Pancreas (tissue), 10 donors: ENCODE measurements around the gene SH3RF3. TPM values are rescaled to one million over a fixed set of nuclear protein-coding genes. Genes with fewer than 3 reads are reported as not detected.
A peak's percentile ranks its signal among the peaks of the same experiment; 100 is the strongest.

Experiments used
- ATAC-seq, 4 donors: fragments of 200-7000 bp; cut with Tn5 transposase; one replicate each; pipeline versions ENCODE4 v1.8.0 to v1.9.1; 2020; ENCODE audit warnings: mild to moderate bottlenecking in 4 of 4, moderate library complexity in 4 of 4
- DNase-seq, 6 donors: peaks; one replicate each; pipeline ENCODE4 v3.0.0-alpha.2; 2020
- FAIRE-seq: peaks from 2 replicates; lab custom pipeline; 2012; peaks lifted over from hg19 to GRCh38; lab: Jason Lieb, UNC
- H3K27ac ChIP-seq, 4 donors: fragments of 200-600 bp; sonication (generic); 1 replicate in 3 of 4; 2 replicates in 1 of 4; pipeline versions ENCODE4 v1.5.0 to v1.8.0; 2020
- H3K27me3 ChIP-seq, 4 donors: fragments of 200-600 bp; one replicate each; pipeline ENCODE4 v1.8.0; 2021
- H3K36me3 ChIP-seq, 3 donors: fragments of 200-600 bp; sonication (generic) in 1 of 3; one replicate each; pipeline versions ENCODE4 v1.5.0 to v1.8.0; 2020 to 2021
- H3K4me1 ChIP-seq, 3 donors: fragments of 200-600 bp; one replicate each; pipeline ENCODE4 v1.8.0; 2021
- H3K4me3 ChIP-seq, 4 donors: fragments of 200-600 bp; sonication (generic) in 2 of 4; one replicate each; pipeline versions ENCODE4 v1.5.0 to v1.8.0; 2020 to 2021
- H3K9me3 ChIP-seq, 4 donors: fragments of 200-600 bp; one replicate each; pipeline ENCODE4 v1.8.0; 2021
- WGBS, 2 donors: extraction: QIAGEN DNeasy Blood & Tissue Kit; methylation state at CpG; one replicate each; pipeline ENCODE4 v1.1.7; 2013; 5-methylcytosine and 5-hydroxymethylcytosine counted together
- intact Hi-C, 3 donors: fragments of 100-400 bp; cut with DNase I; formaldehyde crosslinking; loops; one replicate each; pipeline versions ENCODE4 v1.11.1 to v1.14.2; 2022
- polyA plus RNA-seq, 2 donors: library from polyadenylated mRNA; stranded (reverse); fragments of 200-250 nt; gene quantifications; one replicate each; pipeline ENCODE4 v1.2.3, GENCODE V29; 2013
- total RNA-seq, 6 donors: library from RNA; stranded (reverse); fragmentation: NEBNext Ultra II Directional in 4 of 6; extraction: Animal tissue kit (Norgen Biotek cat#: 25700) in 4 of 6; gene quantifications; one replicate each; pipeline versions ENCODE4 v1.2.1 to v1.2.4, GENCODE V29; 2021 to 2023
- TF ChIP-seq, protein P1 (sequence below), 4 donors: fragments of 200-600 bp; sonication (generic) in 3 of 4; IDR thresholded peaks; one replicate each; pipeline versions ENCODE4 v1.5.0 to v1.8.0; 2021; ENCODE audit warnings: antibody characterized with exemption in 4 of 4
- donor health status: healthy with polysubstance abuse.
- donor health status: DM: no; HTN: no; CAD: no; lungs with moderate emphysema.
- donor health status: DM: no; HTN: no; CAD: no.
- donor health status: control.
- donor health status: control.
- donor health status: Bipolar disorder and iron deficiency.
- donor health status: DM: yes; HTN: yes; CAD: no.
- donor health status: DM: no; HTN: no; CAD: no.
- donor health status: DM: no; HTN: no; CAD: no.
- donor health status: DM: yes; HTN: yes; CAD: no.

The SH3RF3 gene
- total and polyA plus RNA-seq, 8 donors = 1.1 to 3.5 (median 1.8) TPM

DNA sequence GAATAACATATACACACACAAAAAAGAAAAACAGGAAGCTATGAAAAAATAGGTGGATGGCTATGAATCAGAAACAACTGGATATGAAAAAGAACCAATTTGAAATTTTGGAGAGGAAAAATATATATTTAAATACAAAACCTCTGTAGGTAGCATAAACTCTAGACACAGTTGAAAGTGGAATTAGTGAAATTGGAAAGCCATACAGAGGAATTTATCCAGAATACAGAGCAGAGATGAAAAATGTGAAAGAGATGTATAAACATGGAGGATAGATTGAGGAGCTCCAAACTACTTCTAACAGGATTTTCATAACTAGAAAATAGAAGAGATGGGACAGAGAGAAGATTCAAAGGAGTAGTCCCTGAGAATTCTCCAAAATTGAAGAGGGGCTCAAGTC lies 315.9 kb downstream of the SH3RF3 start:
- ATAC-seq (no peak), FAIRE-seq (no peak), DNase-seq (no peak)
- Histone ChIP-seq H3K4me1 (no peaks in the 10 kb centered on the region), H3K27ac (no peak overlapping the region), H3K36me3 (no peaks in the 10 kb centered on the region), H3K27me3 (no peaks in the 10 kb centered on the region), H3K9me3 (no peaks in the 10 kb centered on the region), H3K4me3 (no peak overlapping the region)
- intact Hi-C loops = no loop called here
- TF ChIP-seq, protein P1, sequence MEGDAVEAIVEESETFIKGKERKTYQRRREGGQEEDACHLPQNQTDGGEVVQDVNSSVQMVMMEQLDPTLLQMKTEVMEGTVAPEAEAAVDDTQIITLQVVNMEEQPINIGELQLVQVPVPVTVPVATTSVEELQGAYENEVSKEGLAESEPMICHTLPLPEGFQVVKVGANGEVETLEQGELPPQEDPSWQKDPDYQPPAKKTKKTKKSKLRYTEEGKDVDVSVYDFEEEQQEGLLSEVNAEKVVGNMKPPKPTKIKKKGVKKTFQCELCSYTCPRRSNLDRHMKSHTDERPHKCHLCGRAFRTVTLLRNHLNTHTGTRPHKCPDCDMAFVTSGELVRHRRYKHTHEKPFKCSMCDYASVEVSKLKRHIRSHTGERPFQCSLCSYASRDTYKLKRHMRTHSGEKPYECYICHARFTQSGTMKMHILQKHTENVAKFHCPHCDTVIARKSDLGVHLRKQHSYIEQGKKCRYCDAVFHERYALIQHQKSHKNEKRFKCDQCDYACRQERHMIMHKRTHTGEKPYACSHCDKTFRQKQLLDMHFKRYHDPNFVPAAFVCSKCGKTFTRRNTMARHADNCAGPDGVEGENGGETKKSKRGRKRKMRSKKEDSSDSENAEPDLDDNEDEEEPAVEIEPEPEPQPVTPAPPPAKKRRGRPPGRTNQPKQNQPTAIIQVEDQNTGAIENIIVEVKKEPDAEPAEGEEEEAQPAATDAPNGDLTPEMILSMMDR (IDR thresholded peaks at IDR 0.05) = no peak

DNA sequence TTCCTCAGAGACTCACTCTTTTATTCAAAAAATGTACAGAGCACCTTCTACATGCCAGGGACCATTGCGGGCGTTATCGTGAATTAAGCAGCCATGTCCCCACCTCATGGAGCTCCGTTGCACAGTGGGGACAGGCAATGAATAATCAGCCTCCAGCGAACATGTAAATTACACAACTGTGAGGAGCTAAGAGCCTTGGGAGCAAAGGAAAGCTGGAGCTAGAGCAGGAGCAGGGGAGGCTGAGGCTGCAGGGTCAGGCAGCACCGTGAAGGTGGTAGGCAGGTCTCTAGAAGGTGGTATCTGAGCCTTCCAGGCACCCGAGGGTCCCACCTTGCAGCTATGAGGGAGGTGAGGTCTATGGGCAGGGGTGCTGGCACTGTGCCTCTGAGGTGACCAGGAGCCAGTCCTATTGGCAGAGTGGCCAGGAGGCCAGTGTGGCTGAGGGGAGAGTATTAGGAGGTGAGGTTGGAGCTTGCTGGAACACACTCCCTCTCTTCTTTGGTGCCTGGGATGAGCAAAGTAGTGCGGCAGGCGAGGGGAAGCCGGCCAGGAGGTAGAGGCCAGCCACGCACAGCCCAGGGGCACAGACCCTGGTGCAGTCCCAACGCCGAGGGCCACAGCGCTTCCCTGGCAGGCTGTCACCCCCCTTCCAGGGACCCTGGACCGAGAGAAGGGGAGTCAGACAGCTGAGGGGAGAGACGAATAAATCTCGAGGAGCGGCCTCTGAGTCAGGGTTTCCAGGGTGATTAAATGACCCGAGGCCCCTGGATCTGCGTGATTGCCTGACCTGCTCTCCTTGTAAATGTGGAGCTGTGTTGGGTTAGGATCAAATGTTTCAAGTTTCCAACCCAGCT lies 317.5 kb downstream of the SH3RF3 start:
- intact Hi-C loops = no loop called here
- DNase-seq (peak in 1 of 6 donors; percentile 46), FAIRE-seq (no peak), ATAC-seq (no peak)
- Histone ChIP-seq H3K4me1 (no peaks in the 10 kb centered on the region), H3K27me3 (no peaks in the 10 kb centered on the region), H3K27ac (no peak overlapping the region), H3K36me3 (no peaks in the 10 kb centered on the region), H3K9me3 (no peaks in the 10 kb centered on the region), H3K4me3 (no peak overlapping the region)
- TF ChIP-seq, protein P1 (IDR thresholded peaks at IDR 0.05) = no peak
- WGBS, 2 donors = 74 to 76% methylated on average over 17 to 20 of the region's 20 CpGs

DNA sequence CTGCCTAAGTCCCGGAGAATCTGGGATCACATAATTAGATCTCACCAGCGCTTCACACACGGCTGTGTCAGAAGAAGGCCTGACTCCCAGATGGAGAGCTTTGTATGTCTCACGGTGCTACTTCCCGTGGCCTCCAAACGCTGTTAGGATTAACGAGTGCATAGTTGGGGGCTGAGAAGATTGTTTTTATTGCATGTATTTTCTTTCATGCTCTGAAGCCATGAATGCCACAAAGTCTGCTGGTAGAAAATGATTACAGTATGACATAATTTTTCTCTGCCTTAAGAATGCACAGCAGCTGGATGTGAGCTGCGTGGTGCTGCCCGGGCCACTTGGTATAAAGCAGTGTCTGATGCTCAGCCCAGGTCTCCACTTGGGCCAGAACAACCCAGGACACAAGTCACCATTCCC lies 318.3 kb downstream of the SH3RF3 start:
- peak in 1 of 6 donors; percentile 11 for DNase-seq

DNA sequence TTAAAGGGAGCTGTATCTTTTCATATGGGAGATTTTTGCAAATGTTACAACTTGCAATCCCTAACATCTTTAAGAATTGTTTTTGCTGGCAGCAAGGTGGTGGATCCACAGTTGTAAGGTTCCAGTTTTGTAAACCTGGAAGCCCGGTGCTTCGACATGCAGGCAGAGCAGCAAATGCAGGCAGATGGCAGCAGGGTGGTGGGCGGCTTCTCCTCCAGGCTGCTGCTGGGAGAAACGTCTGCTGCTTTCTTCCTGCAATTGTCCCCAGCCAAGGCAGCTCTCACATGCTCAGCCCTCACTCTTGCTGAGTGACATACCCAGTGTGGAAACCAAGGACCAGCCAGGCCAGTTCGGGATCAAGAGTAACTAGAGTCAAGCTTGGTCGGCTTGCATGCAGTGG lies 318.8 kb downstream of the SH3RF3 start:
- DNase-seq (peak in 1 of 6 donors; percentile 30), ATAC-seq (no peak), FAIRE-seq (no peak)
- intact Hi-C loops = no loop called here
- Histone ChIP-seq H3K4me1 (no peaks in the 10 kb centered on the region), H3K27ac (no peak overlapping the region), H3K4me3 (no peak overlapping the region), H3K9me3 (no peaks in the 10 kb centered on the region), H3K36me3 (no peaks in the 10 kb centered on the region), H3K27me3 (no peaks in the 10 kb centered on the region)
- TF ChIP-seq, protein P1 (IDR thresholded peaks at IDR 0.05) = no peak
- WGBS, 2 donors = 72 to 84% methylated on average over 6 of the region's 6 CpGs

More for the DNA sequence above, 318.3 kb downstream of the SH3RF3 start:
- 73 to 76% methylated on average over 9 of the region's 9 CpGs for WGBS, 2 donors
- Histone ChIP-seq H3K4me3 (no peak overlapping the region), H3K9me3 (no peaks in the 10 kb centered on the region), H3K27me3 (no peaks in the 10 kb centered on the region), H3K36me3 (no peaks in the 10 kb centered on the region), H3K4me1 (no peaks in the 10 kb centered on the region), H3K27ac (no peak overlapping the region)
- FAIRE-seq = no peak
- TF ChIP-seq, protein P1 (IDR thresholded peaks at IDR 0.05) = no peak
- intact Hi-C loops = no loop called here
- no peak for ATAC-seq

DNA sequence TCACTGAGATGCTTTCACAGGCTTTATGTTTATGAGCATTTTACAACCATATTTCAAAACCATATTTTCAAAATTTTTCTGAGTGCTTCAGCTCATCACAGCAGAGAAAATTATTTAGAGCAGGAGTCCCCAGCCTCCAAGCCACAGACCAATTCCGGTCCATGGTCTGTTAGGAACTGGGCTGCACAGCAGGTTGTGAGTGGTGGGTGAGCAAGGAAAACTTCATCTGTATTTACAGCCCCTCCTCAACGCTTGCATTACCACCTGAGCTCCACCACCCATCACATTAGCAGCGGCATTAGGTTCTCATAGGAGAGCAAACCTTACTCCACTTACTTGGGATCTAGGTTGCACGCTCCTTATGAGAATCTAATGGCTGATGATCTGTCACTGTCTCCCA lies 319.2 kb downstream of the SH3RF3 start:
- TF ChIP-seq, protein P1 (IDR thresholded peaks at IDR 0.05) = no peak
- intact Hi-C loops = no loop called here
- Histone ChIP-seq H3K4me1 (no peaks in the 10 kb centered on the region), H3K36me3 (no peaks in the 10 kb centered on the region), H3K9me3 (no peaks in the 10 kb centered on the region), H3K4me3 (no peak overlapping the region), H3K27me3 (no peaks in the 10 kb centered on the region), H3K27ac (no peak overlapping the region)
- ATAC-seq (no peak), DNase-seq (peak in 1 of 6 donors; percentile 4), FAIRE-seq (no peak)
- WGBS, 2 donors = 84 to 90% methylated on average over 4 of the region's 4 CpGs
